GM04503 (cell line): Measurements from ENCODE around the gene FRMD4B.
"Not testable (repeated sequence)": the region's sequence is repeated elsewhere in the genome, so short reads cannot be mapped to it uniquely, and the experiment has no call there.

Experiments
- DNase-seq: peaks from one replicate; pipeline ENCODE4 v3.0.0-alpha.2; 2012; ENCODE audit warnings: low read depth

The FRMD4B gene

GRCh38 chr3:69283496-69283895 lies 102.4 kb downstream of the FRMD4B start:
- DNase-seq: no peak

DNA sequence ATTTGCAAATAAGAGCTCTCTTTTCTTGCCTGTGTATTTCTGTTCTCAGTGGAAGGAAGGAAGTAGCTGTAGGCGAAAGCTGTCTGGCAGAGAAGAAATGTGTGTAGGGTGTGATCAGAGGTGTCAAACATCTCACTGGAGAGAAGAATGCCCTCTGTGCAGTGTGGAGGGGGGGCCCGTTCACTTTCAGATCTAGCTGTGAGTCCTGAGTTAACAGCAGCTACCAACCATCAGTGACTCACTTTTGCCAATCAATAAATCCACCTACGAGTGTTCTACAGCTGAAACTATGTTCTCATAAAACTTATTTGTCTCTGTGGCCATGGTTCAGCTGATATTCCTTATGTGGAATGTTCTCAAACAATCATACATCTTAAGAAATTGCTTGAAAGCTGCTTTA lies 103.7 kb downstream of the FRMD4B start:
- no peak for DNase-seq

- not testable (repeated sequence) for DNase-seq
Observed at GRCh38 chr3:69277403-69277802, 108.5 kb downstream of the FRMD4B start.

- DNase-seq: no peak
Observed at GRCh38 chr3:69276884-69277283, 109.0 kb downstream of the FRMD4B start.

GRCh38 chr3:69276191-69276590 lies 109.7 kb downstream of the FRMD4B start:
- not testable (repeated sequence) for DNase-seq

GRCh38 chr3:69273896-69274295 lies 112.0 kb downstream of the FRMD4B start:
- DNase-seq: no peak

GRCh38 chr3:69272556-69272955 lies 113.3 kb downstream of the FRMD4B start:
- DNase-seq: no peak

DNA sequence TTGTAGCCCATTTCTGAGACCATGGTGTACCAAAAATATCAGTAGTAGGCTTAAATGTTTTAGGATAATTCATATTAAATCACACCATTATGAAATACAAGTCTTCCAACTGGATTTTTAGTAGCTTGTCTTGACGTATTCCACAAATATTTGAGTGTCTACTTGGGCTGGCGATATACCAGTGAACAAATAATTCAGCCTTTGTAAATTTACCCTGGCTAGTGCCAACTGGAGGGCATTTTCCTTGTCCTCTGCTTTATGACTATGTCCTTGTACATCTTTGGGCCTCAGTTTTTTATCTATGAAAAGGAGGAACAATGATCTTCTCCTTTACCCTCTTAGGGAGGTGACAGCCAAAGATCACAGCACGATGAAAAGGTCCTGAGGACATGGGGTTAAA lies 114.8 kb downstream of the FRMD4B start:
- DNase-seq: no peak

DNA sequence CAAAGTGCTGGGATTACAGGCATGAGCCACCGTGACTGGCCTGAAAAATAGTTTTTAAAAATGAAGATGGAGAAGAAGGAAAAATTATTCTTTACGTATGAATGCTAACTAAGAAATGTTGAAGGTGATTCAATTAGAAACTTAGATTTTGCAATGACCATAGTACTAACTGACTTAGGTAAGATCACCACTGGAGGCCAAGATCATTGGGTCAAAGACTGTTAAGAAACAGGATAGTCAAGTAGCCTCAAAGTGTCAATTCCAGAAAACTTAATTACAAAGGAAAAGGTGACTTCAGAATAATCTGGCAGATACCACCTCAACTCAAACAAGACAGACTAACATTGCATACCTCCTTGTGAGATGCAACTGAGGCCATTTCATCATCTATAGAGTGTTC lies 119.3 kb downstream of the FRMD4B start:
- DNase-seq: no peak

- not testable (repeated sequence) for DNase-seq
Observed at GRCh38 chr3:69266071-69266470, 119.8 kb downstream of the FRMD4B start.

- not testable (repeated sequence) for DNase-seq
Observed at GRCh38 chr3:69260843-69261405, 125.0 kb downstream of the FRMD4B start.

DNA sequence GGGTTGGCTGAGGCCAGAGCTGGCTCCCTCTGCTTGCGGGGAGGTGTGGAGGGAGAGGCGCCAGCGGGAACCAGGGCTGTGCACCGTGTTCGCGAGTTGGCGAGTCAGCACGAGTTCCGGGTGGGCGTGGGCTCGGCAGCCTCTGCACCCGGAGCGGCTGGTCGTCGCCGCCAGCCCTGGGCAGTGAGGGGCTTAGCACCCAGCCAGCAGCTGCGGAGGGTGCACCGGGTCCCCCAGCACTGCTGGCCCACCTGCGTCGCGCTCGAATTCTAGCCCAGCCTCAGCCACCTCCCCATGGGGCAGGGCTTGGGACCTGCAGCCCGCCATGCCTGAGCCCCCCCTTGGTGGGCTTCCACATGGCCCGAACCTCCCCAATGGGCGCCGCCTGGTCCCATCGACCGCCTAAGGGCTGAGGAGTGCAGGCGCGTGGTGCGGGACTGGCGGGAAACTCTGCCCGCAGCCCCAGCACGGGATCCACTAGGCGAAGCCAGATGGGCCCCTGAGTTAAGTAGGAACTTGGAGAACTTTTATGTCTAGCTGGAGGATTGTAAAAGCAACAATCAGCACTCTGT lies 125.6 kb downstream of the FRMD4B start:
- no peak for DNase-seq

- DNase-seq: no peak
Observed at GRCh38 chr3:69259125-69259524, 126.8 kb downstream of the FRMD4B start.

DNA sequence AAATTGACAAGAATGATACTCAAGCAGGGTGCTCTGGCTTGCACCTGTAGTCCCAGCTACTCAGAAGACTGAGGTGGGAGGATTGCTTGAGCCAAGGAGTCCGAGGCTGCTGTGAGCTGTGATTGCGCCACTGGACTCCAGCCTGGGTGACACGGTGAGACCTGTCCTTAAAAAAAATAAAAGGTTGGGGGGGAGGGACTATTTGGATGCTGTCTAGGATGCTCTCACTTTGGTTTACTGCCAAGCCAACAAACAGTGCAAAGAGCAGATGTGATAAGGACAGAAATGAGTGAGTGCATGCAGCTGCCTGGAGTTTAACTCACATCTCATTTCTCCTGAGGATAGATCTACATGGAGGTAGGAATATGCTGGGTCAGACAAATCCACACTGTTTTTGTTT lies 130.0 kb downstream of the FRMD4B start:
- no peak for DNase-seq

GRCh38 chr3:69254351-69254750 lies 131.5 kb downstream of the FRMD4B start:
- DNase-seq: no peak

GRCh38 chr3:69252631-69253030 lies 133.3 kb downstream of the FRMD4B start:
- no peak for DNase-seq

- DNase-seq: no peak
Observed at GRCh38 chr3:69252141-69252540, 133.7 kb downstream of the FRMD4B start.

GRCh38 chr3:69251078-69251805 lies 134.6 kb downstream of the FRMD4B start:
- no peak for DNase-seq

DNA sequence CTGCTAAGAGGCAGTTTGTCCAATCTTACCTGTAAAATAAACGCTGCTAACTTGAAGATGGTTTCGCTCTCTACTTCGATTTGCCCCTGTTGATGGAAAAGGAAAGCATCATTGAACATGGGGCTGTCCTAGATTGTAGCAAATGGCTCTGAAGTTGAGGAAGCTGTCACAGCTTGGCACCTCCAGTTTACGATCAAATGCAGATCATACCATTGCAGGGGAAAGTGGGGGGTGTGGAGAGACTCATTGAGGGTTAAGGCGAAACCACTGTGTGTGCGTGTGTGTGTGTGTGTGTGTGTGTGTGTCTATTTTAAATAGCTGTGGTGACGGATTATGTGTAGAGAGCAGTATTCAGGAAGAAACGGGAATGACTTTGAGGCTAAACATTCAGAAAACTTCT lies 135.9 kb downstream of the FRMD4B start:
- DNase-seq: no peak

DNA sequence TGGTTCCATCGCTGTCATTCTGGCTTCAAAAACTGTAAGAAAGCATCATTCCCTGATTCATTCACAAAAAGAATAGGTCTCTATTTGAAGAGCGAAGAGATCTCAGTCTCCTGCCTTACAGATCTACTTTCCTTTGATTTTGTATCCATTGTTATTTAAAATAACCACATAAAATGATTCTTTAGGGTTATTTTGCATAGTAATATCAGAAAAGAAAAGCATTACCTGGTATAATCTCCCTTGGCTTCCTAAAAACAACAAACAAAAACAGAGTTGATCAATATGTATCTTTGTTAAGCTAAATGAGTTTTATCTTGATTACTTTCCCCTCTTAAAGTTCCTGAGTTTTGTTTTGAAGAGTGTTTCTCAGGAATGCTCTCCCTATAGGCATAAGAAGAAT lies 136.9 kb downstream of the FRMD4B start:
- no peak for DNase-seq

GRCh38 chr3:69248436-69248835 lies 137.5 kb downstream of the FRMD4B start:
- no peak for DNase-seq

DNA sequence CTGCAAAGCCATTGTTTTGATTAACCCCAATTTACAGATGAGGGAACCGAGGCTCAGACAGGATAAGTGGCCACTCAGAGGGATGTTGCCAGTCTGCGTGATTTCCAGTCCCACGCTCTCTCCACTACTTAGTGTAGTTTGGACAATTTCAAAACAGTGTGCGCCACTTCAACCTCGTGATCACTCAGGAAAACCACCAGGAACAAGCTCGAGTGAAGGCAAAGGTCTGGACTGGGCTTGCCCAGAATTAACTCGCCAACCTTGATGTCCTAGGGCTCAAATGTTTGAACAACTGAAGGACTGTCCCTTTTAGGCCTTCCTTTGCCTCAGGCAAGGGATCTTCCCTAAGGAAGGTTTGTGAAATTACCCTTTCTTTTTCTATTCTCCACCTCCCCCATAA lies 139.3 kb downstream of the FRMD4B start:
- DNase-seq: no peak

DNA sequence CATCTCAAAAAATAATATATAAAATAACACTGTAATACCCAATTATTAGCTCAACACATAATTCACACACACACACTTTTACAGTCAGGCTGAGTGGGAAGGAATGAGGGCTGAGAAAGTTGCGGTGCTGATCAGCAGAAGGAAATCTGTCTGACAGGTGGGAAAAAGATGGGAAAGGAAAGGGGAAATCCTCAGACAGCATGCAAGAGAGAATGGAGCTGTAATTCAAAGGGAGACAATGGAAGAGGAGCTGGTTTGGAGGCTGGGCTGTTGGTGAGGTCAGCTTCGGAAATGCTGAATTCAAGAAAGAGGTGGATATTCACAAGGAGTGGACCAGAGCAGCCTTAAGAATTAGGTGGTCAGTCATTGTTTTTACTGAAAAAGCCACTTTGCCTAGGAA lies 141.8 kb downstream of the FRMD4B start:
- no peak for DNase-seq

GRCh38 chr3:69241769-69242168 lies 144.1 kb downstream of the FRMD4B start:
- DNase-seq: no peak
